SK-N-SH treated with all-trans-retinoic acid at 6 μM for 48 hours (cell line): ENCODE results near the gene TRAPPC6A.
A peak's percentile ranks its signal among the peaks of the same experiment; 100 is the strongest.

Source experiments
- ATAC-seq: fragments of 200-7000 bp; cut with Tn5 transposase; 3 replicates; pipeline ENCODE4 v1.9.1; 2020; ENCODE audit warnings: mild to moderate bottlenecking, moderate library complexity
- ARNTL ChIP-seq: fragments of 450-650 bp; formaldehyde crosslinking; IDR thresholded peaks from 2 replicates; pipeline ENCODE4 v1.5.0; 2020; ENCODE audit warnings: low read depth, mild to moderate bottlenecking, moderate library complexity, borderline replicate concordance
- BACH2 ChIP-seq: fragments of 250-450 bp; sonication (Bioruptor Pico); IDR thresholded peaks from 2 replicates; pipeline ENCODE4 v1.9.0; 2021; ENCODE audit warnings: mild to moderate bottlenecking, borderline replicate concordance
- CSDC2 ChIP-seq: fragments of 250-450 bp; sonication (Bioruptor Pico); IDR thresholded peaks from 2 replicates; pipeline ENCODE4 v1.5.0; 2020; ENCODE audit warnings: mild to moderate bottlenecking, moderate library complexity
- CSRNP3 ChIP-seq: fragments of 250-450 bp; sonication (Bioruptor Pico); IDR thresholded peaks from 2 replicates; pipeline ENCODE4 v1.5.1; 2021; ENCODE audit warnings: mild to moderate bottlenecking, moderate library complexity
- ESRRG ChIP-seq: fragments of 250-450 bp; sonication (Bioruptor Pico); IDR thresholded peaks from 2 replicates; pipeline ENCODE4 v1.6.1; 2021; ENCODE audit warnings: mild to moderate bottlenecking
- GLIS3 ChIP-seq: fragments of 250-450 bp; sonication (Bioruptor Pico); IDR thresholded peaks from 2 replicates; pipeline ENCODE4 v1.5.0; 2020; ENCODE audit warnings: mild to moderate bottlenecking, moderate library complexity
- ISL1 ChIP-seq: fragments of 250-450 bp; sonication (Bioruptor Pico); IDR thresholded peaks from 2 replicates; pipeline ENCODE4 v2.1.2; 2022; ENCODE audit warnings: mild to moderate bottlenecking, moderate library complexity
- OSR1 ChIP-seq: fragments of 250-450 bp; sonication (Bioruptor Pico); IDR thresholded peaks from 2 replicates; pipeline ENCODE4 v1.8.0; 2022; ENCODE audit warnings: moderate library complexity, mild to moderate bottlenecking, inconsistent platforms
- PATZ1 ChIP-seq: fragments of 250-450 bp; sonication (Bioruptor Pico); IDR thresholded peaks from 2 replicates; pipeline ENCODE4 v1.8.0; 2020; ENCODE audit warnings: mild to moderate bottlenecking, moderate library complexity, borderline replicate concordance
- POU6F1 ChIP-seq: fragments of 250-450 bp; sonication (Bioruptor Pico); IDR thresholded peaks from 2 replicates; pipeline ENCODE4 v1.8.0; 2021; ENCODE audit warnings: low read depth, mild to moderate bottlenecking, moderate library complexity, borderline replicate concordance
- PPARA ChIP-seq: fragments of 250-450 bp; sonication (Bioruptor Pico); IDR thresholded peaks from 2 replicates; pipeline ENCODE4 v1.5.0; 2020; ENCODE audit warnings: mild to moderate bottlenecking, borderline replicate concordance
- SNAI2 ChIP-seq: fragments of 250-450 bp; sonication (Bioruptor Pico); IDR thresholded peaks from 2 replicates; pipeline ENCODE4 v1.5.0; 2020; ENCODE audit warnings: mild to moderate bottlenecking, moderate library complexity
- TOX ChIP-seq: fragments of 250-450 bp; sonication (Bioruptor Pico); IDR thresholded peaks from 2 replicates; pipeline ENCODE4 v1.8.0; 2021; ENCODE audit warnings: mild to moderate bottlenecking, moderate library complexity, borderline replicate concordance
- ZC3H10 ChIP-seq: fragments of 250-450 bp; sonication (Bioruptor Pico); IDR thresholded peaks from 2 replicates; pipeline ENCODE4 v1.5.1; 2021; ENCODE audit warnings: mild to moderate bottlenecking, moderate library complexity
- ZFP3 ChIP-seq: fragments of 250-450 bp; sonication (Bioruptor Pico); IDR thresholded peaks from 2 replicates; pipeline ENCODE4 v1.5.0; 2020; ENCODE audit warnings: mild to moderate bottlenecking, moderate library complexity
- ZFP30 ChIP-seq: fragments of 450-650 bp; formaldehyde crosslinking; IDR thresholded peaks from 2 replicates; pipeline ENCODE4 v1.5.0; 2022; ENCODE audit warnings: mild to moderate bottlenecking, moderate library complexity
- ZNF565 ChIP-seq: fragments of 450-650 bp; formaldehyde crosslinking; conservative IDR thresholded peaks from 2 replicates; pipeline ENCODE4 v1.5.0; 2020; ENCODE audit warnings: low read depth, mild to moderate bottlenecking, moderate library complexity
- ZNF70 ChIP-seq: fragments of 450-650 bp; formaldehyde crosslinking; IDR thresholded peaks from 2 replicates; pipeline ENCODE4 v1.5.0; 2020; ENCODE audit warnings: mild to moderate bottlenecking, moderate library complexity
- ZNF8 ChIP-seq: fragments of 450-650 bp; formaldehyde crosslinking; IDR thresholded peaks from 2 replicates; pipeline ENCODE4 v1.5.0; 2020; ENCODE audit warnings: mild to moderate bottlenecking, moderate library complexity
- TF ChIP-seq, protein P1 (sequence below): fragments of 250-450 bp; sonication (Bioruptor Pico); IDR thresholded peaks from 2 replicates; pipeline ENCODE4 v1.5.1; 2020; ENCODE audit warnings: low read depth, mild to moderate bottlenecking, moderate library complexity
- TF ChIP-seq, protein P2 (sequence below): fragments of 250-450 bp; sonication (Bioruptor Pico); IDR thresholded peaks from 2 replicates; pipeline ENCODE4 v1.5.0; 2020; ENCODE audit warnings: mild to moderate bottlenecking, moderate library complexity

TRAPPC6A gene

DNA sequence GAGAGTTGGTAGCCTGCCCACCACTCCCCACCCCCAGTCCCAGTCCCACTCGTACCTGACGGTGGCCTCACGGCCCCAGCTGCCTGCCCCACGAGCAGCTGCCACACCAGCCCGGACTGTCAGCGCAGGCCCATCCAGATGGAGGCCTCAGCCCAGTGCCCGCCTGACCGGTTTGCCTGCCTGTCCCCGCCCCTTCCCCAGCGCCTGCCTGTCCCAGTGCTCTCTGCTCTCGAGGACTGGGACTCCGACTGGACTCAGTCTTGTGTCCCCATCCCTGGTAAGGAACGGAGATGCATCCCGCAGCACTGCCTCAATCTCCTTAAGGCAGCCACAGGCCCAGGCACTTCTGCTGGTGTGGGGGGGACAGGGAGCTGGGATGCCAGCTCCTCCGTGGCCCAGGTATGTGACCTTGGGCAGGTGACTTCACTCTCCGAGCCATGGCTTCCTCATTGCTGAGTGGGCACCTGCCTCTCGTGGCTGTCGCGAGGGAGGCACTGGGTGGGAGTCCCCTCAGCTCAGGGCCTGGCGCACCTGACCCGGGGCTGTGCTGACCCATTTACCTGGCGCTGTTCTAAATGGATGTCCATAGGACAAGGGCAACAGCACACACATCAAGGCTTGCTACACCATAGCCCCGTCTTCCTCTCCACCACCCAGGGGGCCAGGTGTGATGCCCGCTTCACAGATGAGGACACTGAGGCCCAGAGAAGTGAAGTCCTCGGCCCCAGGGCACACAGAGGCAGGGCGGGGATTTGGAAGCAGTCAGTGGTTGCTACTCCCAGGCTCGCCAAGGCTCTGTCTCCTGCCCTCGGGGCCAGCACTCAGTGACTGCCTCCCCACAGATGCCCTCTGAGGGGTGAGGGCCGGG lies 16.9 kb downstream of the TRAPPC6A start, which contains the start of gene NKPD1:
TSS of gene NKPD1 (minus strand) at position 113 of the 868 bp plus-strand sequence. CDS start 832 bp downstream, outside the sequence.
- ATAC-seq: peak; percentile 15
- TF ChIP-seq SNAI2 (no peak), OSR1 (no peak), CSDC2 (CRISPR knock-in tag) (no peak), ZNF565 (CRISPR knock-in tag) (no peak), ISL1 (CRISPR knock-in tag) (no peak), ARNTL (no peak), ZFP30 (CRISPR knock-in tag) (no peak), ESRRG (no peak), TOX (CRISPR knock-in tag) (no peak), ZNF70 (CRISPR knock-in tag) (no peak), PATZ1 (no peak), GLIS3 (CRISPR knock-in tag) (no peak)
- TF ChIP-seq, protein P1, sequence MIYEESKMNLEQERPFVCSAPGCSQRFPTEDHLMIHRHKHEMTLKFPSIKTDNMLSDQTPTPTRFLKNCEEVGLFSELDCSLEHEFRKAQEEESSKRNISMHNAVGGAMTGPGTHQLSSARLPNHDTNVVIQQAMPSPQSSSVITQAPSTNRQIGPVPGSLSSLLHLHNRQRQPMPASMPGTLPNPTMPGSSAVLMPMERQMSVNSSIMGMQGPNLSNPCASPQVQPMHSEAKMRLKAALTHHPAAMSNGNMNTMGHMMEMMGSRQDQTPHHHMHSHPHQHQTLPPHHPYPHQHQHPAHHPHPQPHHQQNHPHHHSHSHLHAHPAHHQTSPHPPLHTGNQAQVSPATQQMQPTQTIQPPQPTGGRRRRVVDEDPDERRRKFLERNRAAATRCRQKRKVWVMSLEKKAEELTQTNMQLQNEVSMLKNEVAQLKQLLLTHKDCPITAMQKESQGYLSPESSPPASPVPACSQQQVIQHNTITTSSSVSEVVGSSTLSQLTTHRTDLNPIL: no peak
- TF ChIP-seq, protein P2, sequence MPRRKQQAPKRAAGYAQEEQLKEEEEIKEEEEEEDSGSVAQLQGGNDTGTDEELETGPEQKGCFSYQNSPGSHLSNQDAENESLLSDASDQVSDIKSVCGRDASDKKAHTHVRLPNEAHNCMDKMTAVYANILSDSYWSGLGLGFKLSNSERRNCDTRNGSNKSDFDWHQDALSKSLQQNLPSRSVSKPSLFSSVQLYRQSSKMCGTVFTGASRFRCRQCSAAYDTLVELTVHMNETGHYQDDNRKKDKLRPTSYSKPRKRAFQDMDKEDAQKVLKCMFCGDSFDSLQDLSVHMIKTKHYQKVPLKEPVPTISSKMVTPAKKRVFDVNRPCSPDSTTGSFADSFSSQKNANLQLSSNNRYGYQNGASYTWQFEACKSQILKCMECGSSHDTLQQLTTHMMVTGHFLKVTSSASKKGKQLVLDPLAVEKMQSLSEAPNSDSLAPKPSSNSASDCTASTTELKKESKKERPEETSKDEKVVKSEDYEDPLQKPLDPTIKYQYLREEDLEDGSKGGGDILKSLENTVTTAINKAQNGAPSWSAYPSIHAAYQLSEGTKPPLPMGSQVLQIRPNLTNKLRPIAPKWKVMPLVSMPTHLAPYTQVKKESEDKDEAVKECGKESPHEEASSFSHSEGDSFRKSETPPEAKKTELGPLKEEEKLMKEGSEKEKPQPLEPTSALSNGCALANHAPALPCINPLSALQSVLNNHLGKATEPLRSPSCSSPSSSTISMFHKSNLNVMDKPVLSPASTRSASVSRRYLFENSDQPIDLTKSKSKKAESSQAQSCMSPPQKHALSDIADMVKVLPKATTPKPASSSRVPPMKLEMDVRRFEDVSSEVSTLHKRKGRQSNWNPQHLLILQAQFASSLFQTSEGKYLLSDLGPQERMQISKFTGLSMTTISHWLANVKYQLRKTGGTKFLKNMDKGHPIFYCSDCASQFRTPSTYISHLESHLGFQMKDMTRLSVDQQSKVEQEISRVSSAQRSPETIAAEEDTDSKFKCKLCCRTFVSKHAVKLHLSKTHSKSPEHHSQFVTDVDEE (CRISPR knock-in tag): no peak
- TF ChIP-seq, all 23 proteins: peak for 0

DNA sequence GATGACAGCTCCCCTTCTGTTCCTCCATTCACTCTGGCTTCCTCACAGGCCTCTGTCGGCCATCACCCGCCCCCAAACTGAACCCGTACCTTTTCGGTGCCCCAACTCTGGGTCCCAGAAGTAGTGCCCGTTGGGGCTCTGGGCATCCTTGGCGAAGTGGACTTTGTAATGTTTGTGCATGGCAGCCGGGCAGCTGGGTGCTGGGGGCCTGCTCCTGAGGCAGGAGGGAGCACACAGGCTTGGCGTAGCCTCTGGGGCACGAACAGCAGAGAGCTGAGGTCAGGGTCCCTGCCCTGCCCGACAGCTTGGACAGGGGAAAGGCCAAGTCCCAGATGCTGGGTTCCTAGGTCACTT lies 18.1 kb downstream of the TRAPPC6A start:
- no peak for ATAC-seq
- TF ChIP-seq, protein P1: no peak
- no peak for TF ChIP-seq ZFP3 (CRISPR knock-in tag)
- TF ChIP-seq ZC3H10 (CRISPR knock-in tag): no peak
- no peak for TF ChIP-seq ZNF70 (CRISPR knock-in tag)
- no peak for TF ChIP-seq ZNF8 (CRISPR knock-in tag)
- TF ChIP-seq OSR1: no peak
- TF ChIP-seq ZNF565 (CRISPR knock-in tag): no peak

DNA sequence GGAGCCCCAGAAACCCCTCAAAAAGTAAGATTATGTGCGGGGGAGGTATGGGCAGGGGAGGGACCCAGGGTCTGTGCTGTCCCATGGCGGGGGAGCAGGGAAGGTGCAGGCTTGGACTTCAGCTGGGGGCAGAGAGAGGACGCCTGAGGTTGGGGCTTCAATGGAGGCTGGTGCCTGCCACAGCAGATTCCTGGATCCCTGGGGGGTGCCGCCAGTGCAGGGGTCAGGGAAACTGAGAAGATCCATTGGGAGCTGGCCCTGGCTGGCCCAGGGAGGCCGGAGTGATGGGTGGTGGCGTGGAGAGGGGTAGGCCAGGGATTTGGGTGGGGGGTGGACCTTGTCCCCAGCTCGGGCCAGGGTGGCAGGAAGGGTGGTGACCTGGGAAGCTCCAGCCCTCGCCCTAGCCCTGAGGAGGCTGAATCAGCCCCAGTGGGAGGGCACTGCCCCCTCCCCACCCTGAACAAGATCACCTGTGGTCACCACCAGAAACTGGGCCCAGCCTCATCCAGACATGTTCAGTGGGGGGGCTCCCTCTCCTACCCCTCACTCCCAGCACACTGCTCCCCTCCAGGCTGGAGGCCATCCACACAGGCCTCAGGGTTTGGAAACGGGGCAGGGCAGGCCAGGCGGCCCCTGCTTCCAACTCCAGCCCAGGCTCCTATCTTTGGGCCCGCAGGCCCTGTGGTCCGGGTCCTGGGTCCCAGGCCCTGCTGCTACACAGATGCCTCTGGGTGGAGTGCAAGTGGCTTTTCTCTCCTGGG lies 18.6 kb downstream of the TRAPPC6A start:
- ATAC-seq: no peak
- no peak for TF ChIP-seq ZNF565 (CRISPR knock-in tag)

GRCh38 chr19:45158503-45159209 lies 19.4 kb downstream of the TRAPPC6A start:
- ATAC-seq: no peak
- TF ChIP-seq PPARA (no peak), ZC3H10 (CRISPR knock-in tag) (no peak), CSDC2 (CRISPR knock-in tag) (no peak), ARNTL (no peak), POU6F1 (no peak), CSRNP3 (CRISPR knock-in tag) (no peak), ISL1 (CRISPR knock-in tag) (no peak), BACH2 (CRISPR knock-in tag) (no peak)
